ENCODE data around the gene ZFHX3. TPM values are rescaled to one million over a fixed set of nuclear protein-coding genes. Genes with fewer than 3 reads are reported as not detected.
"Not testable (repeated sequence)": the region's sequence is repeated elsewhere in the genome, so short reads cannot be mapped to it uniquely, and the experiment has no call there.

The ZFHX3 gene
- total RNA-seq, 1 donor: 2.6 TPM

DNA sequence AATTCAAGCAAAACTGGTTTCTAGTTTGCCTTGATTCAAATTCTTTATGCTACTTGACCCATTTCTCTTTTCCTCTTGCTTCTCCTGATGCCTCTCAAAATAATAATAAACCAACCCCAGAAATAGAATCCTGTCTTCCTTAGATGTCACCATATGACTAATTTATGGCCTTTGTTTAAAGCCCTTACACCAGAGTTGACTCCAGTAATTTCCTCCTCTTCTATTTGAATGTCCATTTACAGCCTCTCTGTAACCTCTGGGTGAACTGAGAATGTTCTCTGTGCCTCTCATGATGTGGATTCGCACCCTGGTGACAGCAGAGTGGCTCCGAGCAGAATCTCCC lies 31.5 kb downstream of the ZFHX3 start:
- no peaks in the 10 kb centered on the region for H3K9me3 ChIP-seq (ENCODE audit: low read depth, low read length)
- peaks cover 4% of the 10 kb centered on the region for H3K4me1 ChIP-seq (ENCODE audit: insufficient read depth, low read length)
- H3K27me3 ChIP-seq (ENCODE audit: insufficient read depth, low read length): no peaks in the 10 kb centered on the region
- H3K4me3 ChIP-seq (ENCODE audit: low read length): no peak overlapping the region

DNA sequence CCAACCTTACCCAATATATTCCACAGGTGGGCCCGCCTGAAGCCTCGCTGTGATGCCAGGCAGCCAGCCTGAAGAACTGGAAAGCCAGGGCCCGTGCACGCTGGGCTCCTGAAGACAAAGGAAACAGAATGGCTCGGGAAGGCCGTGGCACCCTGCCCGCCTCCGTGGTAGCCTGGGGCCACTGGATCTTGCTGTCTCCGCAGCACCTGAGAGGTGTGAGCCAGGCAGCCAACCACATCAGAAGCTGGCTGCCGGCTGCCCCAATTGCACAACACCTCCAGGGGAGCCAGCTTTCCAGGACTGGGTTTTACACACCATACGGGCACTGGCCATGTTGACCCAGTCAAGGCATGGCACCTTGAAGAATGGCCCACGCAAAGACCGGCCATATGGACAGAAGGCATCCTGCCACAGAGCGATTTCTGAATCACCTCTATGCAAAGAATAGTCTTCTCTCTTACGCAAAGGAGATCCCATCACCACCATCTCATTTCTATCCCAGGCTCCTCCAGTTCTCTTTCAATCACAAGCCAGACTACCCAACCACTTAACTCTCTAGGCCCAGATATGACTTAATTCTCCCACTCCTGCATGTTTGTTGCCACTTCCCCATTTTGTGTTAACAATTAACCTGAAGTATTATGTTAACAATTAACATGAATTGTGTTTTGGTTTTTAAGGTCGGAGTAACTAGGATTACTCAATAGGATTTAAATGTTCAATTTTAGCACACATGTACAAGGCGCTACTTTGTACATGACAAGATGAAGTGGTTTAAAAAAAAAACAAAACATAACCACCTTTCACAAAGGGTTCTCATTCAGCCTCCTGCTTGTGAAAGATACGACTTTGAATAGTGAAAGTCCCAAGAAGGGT lies 32.1 kb downstream of the ZFHX3 start:
- Histone ChIP-seq H3K9me3 (ENCODE audit: low read depth, low read length) (no peaks in the 10 kb centered on the region), H3K4me3 (ENCODE audit: low read length) (no peak overlapping the region), H3K27me3 (ENCODE audit: insufficient read depth, low read length) (no peaks in the 10 kb centered on the region), H3K4me1 (ENCODE audit: insufficient read depth, low read length) (peaks cover 4% of the 10 kb centered on the region)

DNA sequence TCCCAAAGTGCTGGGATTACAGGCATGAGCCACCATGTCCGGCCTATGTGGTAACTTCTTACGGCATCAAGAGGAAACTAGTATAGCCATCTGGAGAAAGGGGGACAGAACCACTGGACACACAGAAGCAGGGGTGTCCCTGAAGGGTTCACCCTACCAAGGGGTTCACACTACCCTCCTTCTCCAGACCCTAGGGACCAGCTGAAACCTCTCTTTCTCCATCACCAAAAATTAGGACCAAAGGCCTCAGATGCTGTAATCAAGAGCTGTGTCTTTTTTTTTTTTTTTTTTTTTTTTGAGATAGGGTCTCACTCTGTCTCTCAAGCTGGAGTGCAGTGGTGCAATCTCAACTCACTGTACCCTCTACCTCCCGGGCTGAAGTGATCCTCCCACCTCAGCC lies 33.2 kb downstream of the ZFHX3 start:
- Histone ChIP-seq H3K9me3 (ENCODE audit: low read depth, low read length) (no peaks in the 10 kb centered on the region), H3K27me3 (ENCODE audit: insufficient read depth, low read length) (no peaks in the 10 kb centered on the region), H3K4me3 (ENCODE audit: low read length) (no peak overlapping the region), H3K4me1 (ENCODE audit: insufficient read depth, low read length) (peaks cover 14% of the 10 kb centered on the region)

DNA sequence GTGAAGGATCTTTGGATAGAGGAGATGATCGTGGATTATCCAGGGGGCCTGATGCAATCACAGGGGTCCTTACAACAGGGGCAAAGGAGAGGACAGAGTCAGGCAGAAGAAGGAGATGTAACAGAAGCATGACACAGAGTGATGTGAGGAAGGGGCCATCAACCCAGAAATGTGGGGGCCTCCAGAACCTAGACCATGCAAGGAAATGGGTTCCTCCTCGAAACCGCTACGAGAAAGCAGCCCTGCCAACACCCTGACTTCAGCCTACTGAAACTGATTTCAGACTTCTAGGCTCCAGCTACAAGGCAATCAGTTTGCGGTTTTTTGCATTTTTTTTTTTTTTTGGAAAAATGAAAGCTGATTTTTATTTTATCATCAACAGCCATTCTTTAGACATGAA lies 34.0 kb downstream of the ZFHX3 start:
- H3K9me3 ChIP-seq (ENCODE audit: low read depth, low read length): no peaks in the 10 kb centered on the region
- no peaks in the 10 kb centered on the region for H3K27me3 ChIP-seq (ENCODE audit: insufficient read depth, low read length)
- H3K4me1 ChIP-seq (ENCODE audit: insufficient read depth, low read length): peaks cover 18% of the 10 kb centered on the region
- no peak overlapping the region for H3K4me3 ChIP-seq (ENCODE audit: low read length)

DNA sequence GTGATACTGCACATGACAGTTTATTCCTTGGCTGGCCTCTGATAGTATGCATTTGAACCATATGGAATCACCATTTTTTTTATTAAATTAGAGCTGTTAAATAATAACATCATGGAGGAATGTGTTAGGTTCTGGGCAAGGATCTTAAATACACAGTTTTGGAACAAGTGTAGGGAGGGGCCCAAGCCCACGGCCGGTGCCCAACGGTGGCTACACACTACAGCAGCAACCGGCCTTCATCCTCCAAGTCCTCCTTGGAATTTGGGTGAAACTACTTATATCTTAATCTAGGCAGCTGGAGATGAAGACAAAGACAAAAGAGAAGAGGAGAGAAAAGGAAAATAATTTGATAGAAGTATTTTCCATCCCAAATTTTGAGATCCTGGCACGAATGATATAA lies 35.6 kb downstream of the ZFHX3 start:
- H3K4me3 ChIP-seq (ENCODE audit: low read length): no peak overlapping the region

DNA sequence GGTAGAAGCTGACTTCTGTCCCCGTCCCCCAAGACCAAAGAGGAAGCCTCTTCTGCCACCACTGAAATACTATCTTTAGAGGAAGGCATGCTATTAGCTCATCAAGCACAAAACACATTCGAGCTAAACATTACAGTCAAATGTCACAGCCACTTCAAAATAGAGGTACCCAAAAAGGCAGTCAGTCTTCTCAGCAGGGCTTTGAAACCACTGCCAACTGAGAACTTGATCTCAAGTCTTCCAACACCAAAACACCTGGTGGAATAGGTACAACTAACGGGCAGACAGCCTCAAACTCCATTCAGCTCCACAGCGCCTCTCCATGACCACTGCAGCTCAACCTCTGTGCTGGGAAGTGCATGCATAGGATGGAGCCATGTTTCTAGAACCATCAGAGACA lies 36.0 kb downstream of the ZFHX3 start:
- Histone ChIP-seq H3K4me1 (ENCODE audit: insufficient read depth, low read length) (peaks cover 18% of the 10 kb centered on the region), H3K27me3 (ENCODE audit: insufficient read depth, low read length) (no peaks in the 10 kb centered on the region), H3K9me3 (ENCODE audit: low read depth, low read length) (no peaks in the 10 kb centered on the region), H3K4me3 (ENCODE audit: low read length) (no peak overlapping the region)

More for the DNA sequence above, 35.6 kb downstream of the ZFHX3 start:
- Histone ChIP-seq H3K4me1 (ENCODE audit: insufficient read depth, low read length) (peaks cover 18% of the 10 kb centered on the region), H3K27me3 (ENCODE audit: insufficient read depth, low read length) (no peaks in the 10 kb centered on the region), H3K9me3 (ENCODE audit: low read depth, low read length) (no peaks in the 10 kb centered on the region)

DNA sequence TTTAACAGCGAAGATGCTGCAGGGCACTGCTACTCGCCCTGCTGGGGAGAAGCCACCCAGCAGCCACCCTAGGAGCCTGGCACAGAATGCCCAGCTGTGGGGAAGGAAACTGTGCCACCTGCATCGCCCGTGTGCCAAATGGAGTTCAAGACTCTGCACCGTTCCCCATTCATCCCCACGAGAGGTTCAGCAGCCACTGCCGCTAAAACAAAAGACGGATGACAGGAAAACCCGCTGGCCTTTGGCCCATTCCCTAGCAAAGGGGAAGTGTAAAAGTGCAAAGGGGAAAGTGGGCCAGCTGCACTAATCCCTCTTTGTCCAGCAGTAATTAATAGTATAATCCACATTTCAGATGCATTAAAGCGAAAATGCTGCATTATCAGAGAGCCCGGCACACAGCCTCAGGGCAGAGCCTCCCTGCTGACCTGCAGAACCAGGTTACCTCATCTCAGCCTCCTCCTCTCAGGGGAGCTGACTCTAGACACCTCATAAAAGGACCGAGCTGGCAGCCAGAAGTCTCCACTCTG lies 37.7 kb downstream of the ZFHX3 start:
- no peaks in the 10 kb centered on the region for H3K27me3 ChIP-seq (ENCODE audit: insufficient read depth, low read length)
- H3K4me1 ChIP-seq (ENCODE audit: insufficient read depth, low read length): peaks cover 13% of the 10 kb centered on the region
- no peaks in the 10 kb centered on the region for H3K9me3 ChIP-seq (ENCODE audit: low read depth, low read length)
- no peak overlapping the region for H3K4me3 ChIP-seq (ENCODE audit: low read length)

DNA sequence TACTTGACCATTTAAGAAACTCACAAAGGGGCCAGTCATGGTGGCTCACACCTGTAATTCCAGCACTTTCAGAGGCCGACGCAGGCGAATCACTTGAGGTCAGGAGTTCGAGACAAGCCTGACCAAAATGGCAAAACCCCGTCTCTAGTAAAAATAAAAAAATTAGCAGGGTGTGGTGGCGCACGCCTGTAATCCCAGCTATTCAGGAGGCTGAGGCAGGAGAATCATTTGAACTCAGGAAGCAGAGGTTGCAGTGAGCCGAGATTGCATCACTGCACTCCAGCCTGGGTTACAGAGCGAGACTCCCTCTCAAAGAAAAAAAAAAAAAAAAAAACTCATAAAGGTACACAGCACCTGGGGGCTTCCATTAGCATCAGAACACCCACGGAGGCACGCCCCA lies 38.2 kb downstream of the ZFHX3 start:
- H3K4me1 ChIP-seq (ENCODE audit: insufficient read depth, low read length): peaks cover 13% of the 10 kb centered on the region
- H3K27me3 ChIP-seq (ENCODE audit: insufficient read depth, low read length); H3K9me3 ChIP-seq (ENCODE audit: low read depth, low read length); H3K4me3 ChIP-seq (ENCODE audit: low read length): not testable (repeated sequence)

DNA sequence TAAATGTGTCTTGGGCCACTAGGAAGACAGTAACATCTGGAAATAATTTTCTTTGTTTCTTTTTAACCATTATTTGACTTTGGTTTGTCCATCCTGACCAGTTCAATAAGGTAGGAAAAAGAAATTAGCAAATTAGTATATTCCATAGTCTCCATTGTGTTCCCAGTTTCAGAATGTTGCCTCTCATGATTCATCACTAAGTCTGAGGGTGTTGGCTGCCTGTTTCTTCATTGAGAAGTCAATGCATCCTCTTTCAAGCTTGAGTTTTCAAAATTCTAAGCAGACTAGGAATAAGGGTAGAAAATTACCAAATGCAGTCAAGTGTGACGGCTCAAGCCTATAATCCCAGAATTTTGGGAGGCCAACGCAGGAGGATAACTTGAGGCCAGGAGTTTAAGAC lies 41.9 kb downstream of the ZFHX3 start:
- H3K9me3 ChIP-seq (ENCODE audit: low read depth, low read length): no peaks in the 10 kb centered on the region
- no peak overlapping the region for H3K4me3 ChIP-seq (ENCODE audit: low read length)
- H3K4me1 ChIP-seq (ENCODE audit: insufficient read depth, low read length): peaks cover 13% of the 10 kb centered on the region
- no peaks in the 10 kb centered on the region for H3K27me3 ChIP-seq (ENCODE audit: insufficient read depth, low read length)

DNA sequence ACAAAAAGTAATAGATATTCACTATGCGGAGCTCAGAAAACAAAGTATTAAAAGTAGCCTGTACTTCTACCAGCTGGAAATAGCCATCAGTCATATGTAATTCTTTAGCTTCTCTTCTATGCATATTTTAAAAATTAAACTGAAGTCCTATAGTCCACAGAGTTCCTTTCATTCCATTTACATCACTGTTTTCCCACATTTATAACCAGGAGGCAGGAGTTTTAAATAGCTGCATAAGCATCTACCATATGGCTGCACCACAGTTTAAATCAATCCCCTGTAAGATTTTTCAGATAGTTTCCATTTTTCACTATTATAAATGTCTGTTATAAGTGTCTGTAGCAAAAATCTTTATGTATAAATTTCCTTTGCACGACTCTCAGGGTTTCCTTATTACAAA lies 45.1 kb downstream of the ZFHX3 start:
- peaks cover 15% of the 10 kb centered on the region for H3K4me1 ChIP-seq (ENCODE audit: insufficient read depth, low read length)
- no peaks in the 10 kb centered on the region for H3K27me3 ChIP-seq (ENCODE audit: insufficient read depth, low read length)
- H3K4me3 ChIP-seq (ENCODE audit: low read length): no peak overlapping the region
- no peaks in the 10 kb centered on the region for H3K9me3 ChIP-seq (ENCODE audit: low read depth, low read length)

DNA sequence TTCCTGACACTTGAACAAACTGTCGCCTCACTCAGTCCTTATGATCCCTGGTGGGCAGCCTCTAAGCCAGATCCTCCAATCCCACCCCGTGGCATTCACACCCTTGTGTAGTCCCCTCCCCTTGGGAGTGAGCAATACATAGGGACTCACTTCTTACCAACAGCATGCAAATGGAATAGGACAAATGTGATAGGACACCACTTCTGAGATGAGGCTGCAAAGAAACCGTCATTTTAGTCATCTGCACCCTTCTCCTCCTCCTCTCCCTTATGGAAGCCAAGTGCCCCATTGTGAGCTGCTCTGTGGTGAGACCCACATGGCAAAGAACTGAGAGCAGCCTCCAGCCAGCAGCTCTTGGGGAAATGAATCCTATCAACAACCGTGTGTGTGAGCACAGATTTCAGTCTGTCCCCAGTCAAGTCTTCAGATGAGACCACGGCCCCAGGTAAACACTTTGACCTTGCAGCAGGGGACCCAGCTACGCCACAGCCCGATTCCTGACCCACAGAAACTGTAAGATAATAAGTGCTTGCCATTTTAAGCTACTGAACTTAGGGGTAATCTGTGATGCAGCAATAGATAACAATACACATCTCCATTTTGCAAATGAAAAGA lies 46.9 kb downstream of the ZFHX3 start:
- H3K4me3 ChIP-seq (ENCODE audit: low read length): no peak overlapping the region
- H3K27me3 ChIP-seq (ENCODE audit: insufficient read depth, low read length): no peaks in the 10 kb centered on the region
- H3K9me3 ChIP-seq (ENCODE audit: low read depth, low read length): no peaks in the 10 kb centered on the region
- H3K4me1 ChIP-seq (ENCODE audit: insufficient read depth, low read length): peaks cover 33% of the 10 kb centered on the region

DNA sequence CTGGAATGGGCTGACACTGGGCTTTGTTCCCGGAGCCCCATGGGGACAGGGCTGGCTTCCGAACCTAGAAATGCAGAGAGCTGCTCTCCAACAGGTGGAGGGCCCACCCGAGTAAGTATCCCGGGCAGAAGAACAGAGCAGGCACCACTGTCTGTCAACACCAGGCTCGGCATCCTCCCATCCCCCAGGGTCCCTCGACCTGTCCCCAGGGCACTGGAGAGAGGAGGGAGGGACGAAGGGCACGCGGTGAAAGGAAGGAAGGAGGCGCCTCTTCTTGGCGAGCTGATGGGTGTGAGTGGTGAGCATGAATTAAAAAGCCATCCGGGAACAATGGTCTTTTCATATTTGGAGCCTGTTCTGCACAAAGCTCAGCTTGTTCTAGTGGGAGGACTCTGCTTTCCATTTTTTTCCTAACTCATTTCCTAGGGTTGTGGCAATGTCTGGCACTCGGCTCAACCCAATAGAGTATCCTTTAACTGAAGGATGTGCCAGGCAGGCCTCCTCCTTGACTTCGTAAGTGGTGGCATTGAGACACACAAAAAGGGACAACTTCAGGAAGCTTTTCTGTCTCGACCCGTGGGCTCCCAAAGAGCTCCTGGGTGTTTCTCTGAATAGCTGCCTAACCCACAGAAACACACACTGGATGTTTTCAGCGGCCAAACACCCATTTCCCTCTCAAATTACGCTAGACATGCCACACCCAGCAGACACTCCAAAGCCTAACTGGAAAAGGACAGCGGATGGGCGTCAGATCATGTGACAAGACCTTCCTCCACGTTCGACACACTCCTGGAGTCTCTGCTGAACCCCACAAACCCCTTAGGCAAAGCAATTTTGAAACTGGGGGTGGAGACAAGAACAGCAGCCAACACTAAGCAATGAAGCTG lies 47.7 kb downstream of the ZFHX3 start:
- Histone ChIP-seq H3K4me3 (ENCODE audit: low read length) (no peak overlapping the region), H3K27me3 (ENCODE audit: insufficient read depth, low read length) (no peaks in the 10 kb centered on the region), H3K9me3 (ENCODE audit: low read depth, low read length) (no peaks in the 10 kb centered on the region), H3K4me1 (ENCODE audit: insufficient read depth, low read length) (peaks cover 41% of the 10 kb centered on the region)

DNA sequence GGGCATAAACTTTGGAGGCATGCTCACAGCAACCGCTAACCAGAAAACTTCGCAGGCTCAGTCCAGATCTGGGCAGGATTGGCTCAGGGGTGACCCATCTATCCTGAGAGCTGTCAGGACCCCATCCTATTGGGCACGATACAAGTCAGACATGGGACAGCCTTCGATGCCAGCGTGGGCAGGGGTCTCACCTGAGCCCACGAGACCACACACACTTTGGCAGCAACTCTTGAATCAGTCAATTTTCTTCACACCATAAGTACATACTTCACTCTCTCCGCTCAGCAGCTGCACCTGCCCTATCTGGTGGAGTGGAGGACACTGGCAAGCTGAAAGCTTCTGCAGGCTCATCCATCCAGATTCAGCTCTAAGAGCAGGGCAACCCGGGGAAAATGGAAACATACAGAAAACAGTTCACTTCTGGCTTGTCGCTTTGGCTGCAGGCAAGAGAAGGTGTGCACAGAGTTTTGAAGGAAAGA lies 48.3 kb downstream of the ZFHX3 start:
- H3K9me3 ChIP-seq (ENCODE audit: low read depth, low read length): no peaks in the 10 kb centered on the region
- H3K27me3 ChIP-seq (ENCODE audit: insufficient read depth, low read length): no peaks in the 10 kb centered on the region
- H3K4me3 ChIP-seq (ENCODE audit: low read length): no peak overlapping the region
- H3K4me1 ChIP-seq (ENCODE audit: insufficient read depth, low read length): peaks cover 44% of the 10 kb centered on the region

DNA sequence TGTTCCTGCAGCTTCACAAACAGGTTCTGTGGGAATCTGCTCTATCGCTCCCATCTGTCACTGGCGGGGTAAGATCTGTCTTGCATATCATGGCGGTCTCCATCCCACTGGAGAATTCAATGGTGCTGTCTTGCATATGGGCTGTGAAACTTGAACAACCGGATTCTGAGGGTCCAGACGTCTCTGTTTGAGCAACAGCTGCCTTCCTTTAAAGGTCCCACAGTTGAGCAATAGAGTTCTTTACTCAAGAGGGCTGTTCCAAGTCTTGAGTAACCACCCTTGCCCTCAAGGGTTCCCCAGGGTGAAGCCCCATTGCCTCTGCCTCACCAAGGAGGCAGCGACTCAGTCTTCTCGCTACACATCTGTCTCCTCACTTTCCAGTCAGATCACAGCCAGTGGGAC lies 50.8 kb downstream of the ZFHX3 start:
- H3K4me3 ChIP-seq (ENCODE audit: low read length): no peak overlapping the region
- no peaks in the 10 kb centered on the region for H3K9me3 ChIP-seq (ENCODE audit: low read depth, low read length)
- no peaks in the 10 kb centered on the region for H3K27me3 ChIP-seq (ENCODE audit: insufficient read depth, low read length)
- peaks cover 44% of the 10 kb centered on the region for H3K4me1 ChIP-seq (ENCODE audit: insufficient read depth, low read length)
